SU-DHL-6 (cell line): ENCODE results near the gene EPSTI1.
"Not testable (repeated sequence)": the region's sequence is repeated elsewhere in the genome, so short reads cannot be mapped to it uniquely, and the experiment has no call there.

Experiments used
- H2AFZ ChIP-seq: fragments of 200-600 bp; sonication (generic); 2 replicates; pipeline ENCODE4 v1.6.1; 2014; ENCODE audit warnings: low read depth, mild to moderate bottlenecking, moderate library complexity, mixed read lengths, antibody characterized with exemption, low read length; ENCODE audit not compliant: severe bottlenecking
- H3F3A ChIP-seq: fragments of 200-600 bp; shearing (Covaris generic); 2 replicates; pipeline ENCODE4 v1.6.0; 2016; ENCODE audit warnings: antibody characterized with exemption, mild to moderate bottlenecking; ENCODE audit not compliant: insufficient read depth
- H3K27ac ChIP-seq: fragments of 200-600 bp; sonication (generic); 2 replicates; pipeline ENCODE4 v1.5.1; 2016; ENCODE audit warnings: low read depth, mild to moderate bottlenecking, low read length, moderate library complexity, mixed read lengths
- H3K27me3 ChIP-seq: fragments of 200-600 bp; sonication (generic), shearing (Covaris generic); 2 replicates; pipeline ENCODE4 v1.6.0; 2014; ENCODE audit warnings: mild to moderate bottlenecking, low read length
- H3K36me3 ChIP-seq: fragments of 200-600 bp; sonication (generic); 2 replicates; pipeline ENCODE4 v1.6.1; 2014; ENCODE audit warnings: mild to moderate bottlenecking, low read length, mixed read lengths
- H3K4me2 ChIP-seq: fragments of 300-600, 200-600 bp; shearing (Covaris generic), sonication (generic); 2 replicates; pipeline ENCODE4 v1.6.0; 2014; ENCODE audit warnings: low read length, low read depth, mild to moderate bottlenecking; ENCODE audit not compliant: poor library complexity, severe bottlenecking
- H3K4me3 ChIP-seq: fragments of 200-600 bp; sonication (generic); 2 replicates; pipeline ENCODE4 v1.5.1; 2014; ENCODE audit warnings: antibody characterized with exemption, low read length, mild to moderate bottlenecking, mixed read lengths; ENCODE audit not compliant: insufficient read depth, poor library complexity, severe bottlenecking
- H3K79me2 ChIP-seq: fragments of 200-600 bp; sonication (generic); 2 replicates; pipeline ENCODE4 v1.6.1; 2014; ENCODE audit warnings: mild to moderate bottlenecking, low read length, moderate library complexity; ENCODE audit not compliant: insufficient read depth
- H3K9ac ChIP-seq: fragments of 200-600 bp; sonication (generic); 2 replicates; pipeline ENCODE4 v1.7.0; 2014; ENCODE audit warnings: mild to moderate bottlenecking, low read length
- H3K9me2 ChIP-seq: fragments of 200-600 bp; sonication (generic); replicated peaks from 2 replicates; pipeline ENCODE4 v1.6.1; 2014; ENCODE audit warnings: low read length; ENCODE audit not compliant: insufficient read depth
- H3K9me3 ChIP-seq: fragments of 200-600 bp; sonication (generic); 2 replicates; pipeline ENCODE4 v1.6.1; 2014; ENCODE audit warnings: low read length, mixed read lengths; ENCODE audit not compliant: insufficient read depth
- H4K20me1 ChIP-seq: fragments of 200-600 bp; sonication (generic); 2 replicates; pipeline ENCODE4 v1.6.1; 2014; ENCODE audit warnings: low read depth, mild to moderate bottlenecking, antibody characterized with exemption, low read length, moderate library complexity, mixed read lengths
- CTCF ChIP-seq: fragments of 200-600 bp; sonication (generic); IDR thresholded peaks from one replicate; pipeline ENCODE4 v1.5.1; 2017; ENCODE audit warnings: antibody characterized with exemption, mild to moderate bottlenecking, low read length, moderate library complexity; ENCODE audit not compliant: insufficient read depth, poor library complexity, severe bottlenecking
- EZH2phosphoT487 ChIP-seq: fragments of 200-600 bp; sonication (generic), shearing (Covaris generic); conservative IDR thresholded peaks from 2 replicates; pipeline ENCODE4 v1.6.1; 2018; ENCODE audit warnings: mild to moderate bottlenecking, antibody characterized with exemption, low read length, moderate library complexity, mixed read lengths

Gene EPSTI1

GRCh38 chr13:42992764-42993122 is 702 bp upstream of the EPSTI1 start:
- Histone ChIP-seq H3F3A (no peaks in the 10 kb centered on the region), H3K27ac (no peak overlapping the region), H3K27me3 (no peaks in the 10 kb centered on the region), H3K36me3 (no peaks in the 10 kb centered on the region), H3K4me3 (peak overlapping the region; percentile 31), H3K79me2 (no peaks in the 10 kb centered on the region), H3K4me2 (peak overlapping the region; percentile 56), H2AFZ (peak overlapping the region; percentile 61), H4K20me1 (no peaks in the 10 kb centered on the region), H3K9me2 (no peaks in the 10 kb centered on the region), H3K9me3 (no peaks in the 10 kb centered on the region), H3K9ac (peak overlapping the region; percentile 27; the same call in 1 of the 2 replicates)
- TF ChIP-seq CTCF (no peak), EZH2phosphoT487 (no peak)

- not testable (repeated sequence) for H4K20me1 ChIP-seq, H3K79me2 ChIP-seq, H3K27ac ChIP-seq, H3F3A ChIP-seq, H3K9me3 ChIP-seq, H3K36me3 ChIP-seq, H3K27me3 ChIP-seq, H3K9me2 ChIP-seq
- Histone ChIP-seq H3K4me2 (peak overlapping the region; percentile 56), H3K4me3 (peak overlapping the region; percentile 31), H2AFZ (peak overlapping the region; percentile 61), H3K9ac (peak overlapping the region; percentile 27; the same call in 1 of the 2 replicates)
Measured at GRCh38 chr13:42991233-42991897, 676 bp downstream of the EPSTI1 start.

- Histone ChIP-seq H3K36me3 (no peaks in the 10 kb centered on the region), H3K9me3 (no peaks in the 10 kb centered on the region), H3K27me3 (no peaks in the 10 kb centered on the region), H3K4me2 (no peak overlapping the region), H3K9ac (no peak overlapping the region), H2AFZ (no peak overlapping the region), H3K27ac (no peak overlapping the region), H3K79me2 (no peaks in the 10 kb centered on the region), H3K9me2 (no peaks in the 10 kb centered on the region), H4K20me1 (no peaks in the 10 kb centered on the region), H3F3A (no peaks in the 10 kb centered on the region), H3K4me3 (no peak overlapping the region)
- no peak for TF ChIP-seq CTCF
- no peak for TF ChIP-seq EZH2phosphoT487
Measured at GRCh38 chr13:42990291-42991232, 1.5 kb downstream of the EPSTI1 start.

GRCh38 chr13:42986176-42986574 is 5.9 kb downstream of the EPSTI1 start:
- no peak overlapping the region for H3K4me2 ChIP-seq
- TF ChIP-seq EZH2phosphoT487 (no peak), CTCF (no peak)

More at GRCh38 chr13:42986176-42986574, 5.9 kb downstream of the EPSTI1 start:
- H3K79me2 ChIP-seq, result no peaks in the 10 kb centered on the region
- no peaks in the 10 kb centered on the region for H3K9me2 ChIP-seq
- no peak overlapping the region for H3K27ac ChIP-seq
- no peak overlapping the region for H3K9ac ChIP-seq
- no peak overlapping the region for H3K4me3 ChIP-seq
- no peak overlapping the region for H2AFZ ChIP-seq
- H3F3A ChIP-seq, result no peaks in the 10 kb centered on the region
- no peaks in the 10 kb centered on the region for H3K27me3 ChIP-seq
- no peaks in the 10 kb centered on the region for H4K20me1 ChIP-seq
- H3K9me3 ChIP-seq, result no peaks in the 10 kb centered on the region
- H3K36me3 ChIP-seq, result no peaks in the 10 kb centered on the region
